MG63 (cell line): ENCODE results near the gene HERC4. TPM values are rescaled to one million over a fixed set of nuclear protein-coding genes. Genes with fewer than 3 reads are reported as not detected.
A peak's percentile ranks its signal among the peaks of the same experiment; 100 is the strongest.

Experiments
- DNase-seq: peaks from one replicate; pipeline ENCODE4 v3.0.0-alpha.2; 2020
- H3K27me3 ChIP-seq: fragments of 250-450 bp; sonication (Bioruptor Pico); 2 replicates; pipeline ENCODE4 v1.5.1; 2020; ENCODE audit warnings: mild to moderate bottlenecking, moderate library complexity
- H3K36me3 ChIP-seq: fragments of 250-450 bp; sonication (Bioruptor Pico); 2 replicates; pipeline ENCODE4 v1.5.1; 2020; ENCODE audit warnings: mild to moderate bottlenecking, moderate library complexity
- H3K4me3 ChIP-seq: fragments of 250-450 bp; sonication (Bioruptor Pico); 2 replicates; pipeline ENCODE4 v1.5.1; 2020; ENCODE audit warnings: mild to moderate bottlenecking, moderate library complexity
- H3K9me3 ChIP-seq: fragments of 250-450 bp; sonication (Bioruptor Pico); 2 replicates; pipeline ENCODE4 v1.5.1; 2020; ENCODE audit warnings: mild to moderate bottlenecking, moderate library complexity
- total RNA-seq: library from RNA; depleted of rRNA; stranded (reverse); fragments of >200 nt; shearing (Covaris generic); gene quantifications from 2 replicates; pipeline ENCODE4 v1.2.3, GENCODE V29; 2014; ENCODE audit warnings: low replicate concordance; rRNA removed

Gene HERC4
- 129 and 171 TPM in 2 replicates for total RNA-seq

GRCh38 chr10:68074775-68075549 lies at the start of gene HERC4:
Gene HERC4, minus strand, starts transcription at chr10:68075283. Its CDS starts 2,175 bp downstream, at chr10:68073108.
- Histone ChIP-seq H3K9me3 (no peaks in the 10 kb centered on the region), H3K36me3 (peaks cover 35% of the 10 kb centered on the region), H3K27me3 (no peaks in the 10 kb centered on the region), H3K4me3 (peak within 1 kb of the TSS; percentile 88)
- peak; percentile 96 for DNase-seq

DNA sequence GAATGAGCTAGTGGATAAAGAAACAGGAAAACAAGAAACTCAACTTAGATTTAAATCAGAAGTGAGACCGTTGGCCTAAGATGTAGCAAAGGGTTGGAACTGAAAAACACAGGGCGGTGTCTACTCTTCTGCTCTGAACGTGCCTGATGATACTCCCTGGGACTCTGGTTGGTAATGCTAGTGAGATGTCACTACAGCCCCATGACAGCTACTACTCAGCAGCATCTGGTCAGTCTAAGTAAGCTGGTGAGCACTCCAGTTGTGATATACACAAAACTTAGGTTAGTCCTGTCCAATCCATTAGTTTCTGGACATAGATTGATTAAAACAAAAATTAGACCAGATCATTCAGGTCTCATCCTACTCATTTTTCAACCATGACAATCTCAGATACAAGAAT lies 49.6 kb upstream of the HERC4 start:
- Histone ChIP-seq H3K4me3 (no peak overlapping the region), H3K36me3 (peaks cover 73% of the 10 kb centered on the region), H3K9me3 (no peaks in the 10 kb centered on the region), H3K27me3 (no peaks in the 10 kb centered on the region)
- DNase-seq = no peak

GRCh38 chr10:68121852-68122251 lies 46.8 kb upstream of the HERC4 start:
- H3K4me3 ChIP-seq = no peak overlapping the region

GRCh38 chr10:68121020-68121743 lies 46.1 kb upstream of the HERC4 start:
- Histone ChIP-seq H3K4me3 (no peak overlapping the region), H3K27me3 (no peaks in the 10 kb centered on the region), H3K9me3 (no peaks in the 10 kb centered on the region), H3K36me3 (peaks cover 65% of the 10 kb centered on the region)
- no peak for DNase-seq

More at GRCh38 chr10:68121852-68122251, 46.8 kb upstream of the HERC4 start:
- H3K27me3 ChIP-seq = no peaks in the 10 kb centered on the region
- H3K36me3 ChIP-seq = peaks cover 66% of the 10 kb centered on the region
- peak; percentile 25 for DNase-seq
- H3K9me3 ChIP-seq = no peaks in the 10 kb centered on the region

DNA sequence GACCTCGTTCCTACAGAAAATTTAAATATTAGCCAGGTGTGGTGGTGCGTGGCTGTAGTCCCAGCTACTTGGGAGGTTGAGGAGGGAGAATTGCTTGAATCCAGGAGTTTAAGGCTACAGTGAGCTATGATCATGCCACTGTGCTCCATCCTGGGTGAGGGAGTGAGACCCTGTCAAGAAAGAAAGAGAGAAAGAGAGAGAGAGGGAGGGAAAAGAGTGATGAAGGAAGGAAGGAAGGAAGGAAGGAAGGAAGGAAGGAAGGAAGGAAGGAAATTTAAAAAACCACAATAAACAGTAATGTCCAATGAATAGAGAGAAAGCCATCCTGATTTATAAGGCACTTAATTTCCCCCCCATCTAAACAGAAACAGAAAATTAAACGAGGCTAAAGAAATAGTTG lies 43.6 kb upstream of the HERC4 start:
- Histone ChIP-seq H3K9me3 (no peaks in the 10 kb centered on the region), H3K27me3 (no peaks in the 10 kb centered on the region), H3K36me3 (peaks cover 59% of the 10 kb centered on the region), H3K4me3 (no peak overlapping the region)
- DNase-seq = no peak

DNA sequence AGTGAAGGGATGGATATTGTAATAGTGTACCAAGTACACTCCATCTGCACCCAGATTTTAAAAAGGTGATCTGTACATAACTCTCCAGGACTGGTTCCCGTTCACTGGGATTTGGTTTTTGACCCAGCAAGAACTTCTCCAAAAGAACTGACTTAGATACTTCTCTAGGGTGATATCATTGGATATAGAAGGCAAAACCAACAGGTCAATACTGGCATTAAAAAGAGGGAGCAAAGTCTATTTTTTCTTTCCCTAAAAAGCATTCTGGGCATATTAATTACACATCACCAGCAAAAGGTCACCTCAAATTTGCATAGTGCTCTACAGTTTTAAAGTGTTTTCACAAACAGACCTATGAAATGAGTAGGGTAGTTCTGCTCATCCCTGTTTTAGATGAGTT lies 37.8 kb upstream of the HERC4 start:
- no peak for DNase-seq
- Histone ChIP-seq H3K36me3 (peaks cover 80% of the 10 kb centered on the region), H3K4me3 (no peak overlapping the region), H3K9me3 (no peaks in the 10 kb centered on the region), H3K27me3 (no peaks in the 10 kb centered on the region)

DNA sequence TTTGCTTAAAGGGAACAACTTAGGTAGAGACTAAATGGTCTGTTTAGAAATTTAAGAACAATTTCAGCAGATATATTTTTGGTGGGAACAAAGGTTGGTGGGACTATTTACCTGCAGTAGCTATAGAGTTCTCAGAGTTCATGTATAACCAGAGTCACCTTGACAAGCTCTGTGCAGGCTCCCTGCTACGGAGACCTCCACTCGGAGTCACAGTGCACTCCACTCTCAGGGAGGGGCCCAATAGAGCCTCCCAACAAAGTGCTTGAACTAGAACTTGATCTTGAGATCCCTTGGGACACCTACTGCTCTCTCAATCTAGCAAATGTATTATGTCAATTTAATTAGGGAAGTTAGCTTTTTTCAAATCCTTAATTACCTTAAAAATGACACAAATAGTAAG lies 36.5 kb upstream of the HERC4 start:
- no peak for DNase-seq
- Histone ChIP-seq H3K27me3 (no peaks in the 10 kb centered on the region), H3K9me3 (no peaks in the 10 kb centered on the region), H3K4me3 (peak overlapping the region; percentile 46), H3K36me3 (peaks cover 81% of the 10 kb centered on the region)

DNA sequence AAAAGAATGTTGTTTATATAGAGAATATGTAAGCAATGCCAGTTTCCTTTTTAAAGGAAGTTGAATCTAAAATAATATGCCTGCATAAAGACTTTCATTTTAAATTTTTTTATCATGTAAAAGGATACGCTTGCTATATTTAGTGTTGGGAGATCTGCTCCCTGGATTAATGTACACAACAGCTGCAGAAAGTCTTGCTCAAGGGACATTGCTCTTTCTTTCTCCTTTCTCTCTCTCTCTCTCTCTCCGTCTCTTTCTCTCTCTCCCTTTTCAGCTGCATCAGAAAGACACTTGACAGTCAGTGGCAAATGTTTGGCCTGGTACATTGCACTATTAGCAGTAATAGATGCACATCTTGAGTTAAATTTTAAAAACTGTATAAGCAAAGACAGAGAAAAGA lies 34.9 kb upstream of the HERC4 start:
- peaks cover 69% of the 10 kb centered on the region for H3K36me3 ChIP-seq
- H3K27me3 ChIP-seq = no peaks in the 10 kb centered on the region
- no peaks in the 10 kb centered on the region for H3K9me3 ChIP-seq
- peak overlapping the region; percentile 46 for H3K4me3 ChIP-seq
- no peak for DNase-seq

GRCh38 chr10:68109331-68109730 lies 34.2 kb upstream of the HERC4 start, which contains the start of gene MYPN:
Gene MYPN, plus strand, starts transcription at chr10:68109488. Its CDS starts 11,951 bp downstream, at chr10:68121439.
- peaks cover 64% of the 10 kb centered on the region for H3K36me3 ChIP-seq
- DNase-seq = no peak
- H3K27me3 ChIP-seq = no peaks in the 10 kb centered on the region
- no peaks in the 10 kb centered on the region for H3K9me3 ChIP-seq
- H3K4me3 ChIP-seq = peak within 1 kb of the TSS; percentile 46

DNA sequence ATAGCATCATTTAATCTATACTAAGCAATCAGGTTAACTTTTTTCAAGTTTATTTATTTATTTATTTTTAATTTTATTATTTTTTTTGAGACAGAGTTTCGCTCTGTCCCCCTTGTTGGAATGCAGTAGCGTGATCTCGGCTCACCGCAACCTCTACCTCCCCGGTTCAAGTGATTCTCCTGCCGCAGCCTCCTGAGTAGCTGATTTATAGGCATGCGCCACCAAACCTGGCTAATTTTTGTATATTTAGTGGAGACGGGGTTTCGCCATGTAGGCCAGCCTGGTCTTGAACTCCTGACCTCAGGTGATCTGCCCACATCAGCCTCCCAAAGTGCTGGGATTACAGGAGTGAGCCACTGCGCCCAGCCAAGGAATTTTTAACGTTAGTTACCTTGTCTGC lies 33.6 kb upstream of the HERC4 start:
- H3K4me3 ChIP-seq = peak overlapping the region; percentile 46
- no peak for DNase-seq
- H3K9me3 ChIP-seq = no peaks in the 10 kb centered on the region
- H3K27me3 ChIP-seq = no peaks in the 10 kb centered on the region
- peaks cover 66% of the 10 kb centered on the region for H3K36me3 ChIP-seq

- Histone ChIP-seq H3K4me3 (peak overlapping the region; percentile 46), H3K9me3 (no peaks in the 10 kb centered on the region), H3K36me3 (peaks cover 67% of the 10 kb centered on the region), H3K27me3 (no peaks in the 10 kb centered on the region)
- no peak for DNase-seq
Measured at GRCh38 chr10:68108051-68108450, 33.0 kb upstream of the HERC4 start.

DNA sequence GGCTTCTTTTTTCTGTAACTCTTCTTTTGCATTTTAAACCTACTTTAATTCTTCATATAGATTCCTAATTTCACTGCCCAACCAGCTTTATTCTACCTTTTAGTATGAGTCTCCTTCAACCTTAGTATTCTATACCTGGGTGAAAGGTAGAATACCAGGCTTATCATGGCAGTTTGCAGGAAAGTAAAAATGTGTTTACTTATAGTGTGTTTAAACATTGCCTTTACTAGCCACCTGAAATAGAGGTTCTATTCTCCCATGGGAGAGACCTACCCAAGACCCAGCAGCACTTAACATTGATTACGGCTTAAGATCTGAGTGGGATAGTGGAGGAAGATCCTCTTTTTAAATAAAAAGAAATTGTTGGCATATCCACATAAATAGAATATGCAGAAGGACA lies 32.6 kb upstream of the HERC4 start:
- no peak for DNase-seq
- H3K36me3 ChIP-seq = peaks cover 67% of the 10 kb centered on the region
- H3K4me3 ChIP-seq = peak overlapping the region; percentile 46
- H3K27me3 ChIP-seq = no peaks in the 10 kb centered on the region
- H3K9me3 ChIP-seq = no peaks in the 10 kb centered on the region

- H3K36me3 ChIP-seq = peaks cover 62% of the 10 kb centered on the region
- H3K4me3 ChIP-seq = peak overlapping the region; percentile 46
- no peaks in the 10 kb centered on the region for H3K9me3 ChIP-seq
- no peaks in the 10 kb centered on the region for H3K27me3 ChIP-seq
- peak; percentile 65 for DNase-seq
Measured at GRCh38 chr10:68106656-68107055, 31.6 kb upstream of the HERC4 start.

DNA sequence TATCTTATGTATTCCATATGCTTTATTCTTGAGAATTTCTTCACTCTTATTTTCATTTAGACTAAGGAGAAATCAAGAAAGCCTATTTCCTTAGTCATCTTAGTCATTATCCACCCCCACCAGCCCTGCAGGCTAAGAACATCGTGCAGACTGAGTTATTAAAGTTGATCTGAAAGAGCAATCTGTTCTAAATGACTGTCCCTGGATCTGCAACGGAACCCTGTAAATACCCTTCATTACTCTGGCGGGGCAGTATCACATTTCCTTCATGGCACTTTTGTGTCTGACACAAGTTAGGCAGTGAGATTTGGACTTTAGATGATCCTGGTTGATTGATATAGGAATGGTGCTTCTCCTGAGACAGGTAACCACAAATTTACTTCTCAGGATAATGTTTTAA lies 30.7 kb upstream of the HERC4 start:
- Histone ChIP-seq H3K9me3 (no peaks in the 10 kb centered on the region), H3K4me3 (peak overlapping the region; percentile 46), H3K36me3 (peaks cover 57% of the 10 kb centered on the region), H3K27me3 (no peaks in the 10 kb centered on the region)
- DNase-seq = peak; percentile 70

DNA sequence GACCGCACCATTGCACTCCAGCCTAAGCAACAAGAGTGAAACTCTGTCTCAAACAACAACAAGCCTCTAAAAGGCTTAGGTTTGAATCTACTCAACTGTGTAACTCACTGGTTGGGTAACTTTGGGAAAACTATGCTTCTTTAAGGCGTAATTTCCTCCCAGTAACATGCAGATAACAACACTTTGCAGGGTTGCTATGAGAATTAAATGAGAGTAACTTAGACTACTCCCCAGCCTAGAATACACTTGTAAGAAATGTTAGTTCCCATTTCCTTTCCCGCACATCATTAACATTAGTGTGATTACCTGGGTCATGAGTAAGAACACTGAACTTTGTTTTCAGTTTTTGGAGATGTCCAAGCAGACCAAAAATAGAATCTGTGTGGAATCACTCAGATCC lies 28.8 kb upstream of the HERC4 start:
- DNase-seq = no peak
- H3K27me3 ChIP-seq = no peaks in the 10 kb centered on the region
- no peak overlapping the region for H3K4me3 ChIP-seq
- no peaks in the 10 kb centered on the region for H3K9me3 ChIP-seq
- H3K36me3 ChIP-seq = peaks cover 56% of the 10 kb centered on the region

- Histone ChIP-seq H3K27me3 (no peaks in the 10 kb centered on the region), H3K9me3 (no peaks in the 10 kb centered on the region), H3K36me3 (peaks cover 56% of the 10 kb centered on the region), H3K4me3 (no peak overlapping the region)
- DNase-seq = no peak
Measured at GRCh38 chr10:68103261-68103878, 28.3 kb upstream of the HERC4 start.

GRCh38 chr10:68101066-68101465 lies 26.0 kb upstream of the HERC4 start:
- peaks cover 55% of the 10 kb centered on the region for H3K36me3 ChIP-seq
- H3K9me3 ChIP-seq = no peaks in the 10 kb centered on the region
- H3K4me3 ChIP-seq = no peak overlapping the region
- DNase-seq = no peak
- no peaks in the 10 kb centered on the region for H3K27me3 ChIP-seq
